ENCODE data around the gene KRI1.

KRI1 gene

DNA sequence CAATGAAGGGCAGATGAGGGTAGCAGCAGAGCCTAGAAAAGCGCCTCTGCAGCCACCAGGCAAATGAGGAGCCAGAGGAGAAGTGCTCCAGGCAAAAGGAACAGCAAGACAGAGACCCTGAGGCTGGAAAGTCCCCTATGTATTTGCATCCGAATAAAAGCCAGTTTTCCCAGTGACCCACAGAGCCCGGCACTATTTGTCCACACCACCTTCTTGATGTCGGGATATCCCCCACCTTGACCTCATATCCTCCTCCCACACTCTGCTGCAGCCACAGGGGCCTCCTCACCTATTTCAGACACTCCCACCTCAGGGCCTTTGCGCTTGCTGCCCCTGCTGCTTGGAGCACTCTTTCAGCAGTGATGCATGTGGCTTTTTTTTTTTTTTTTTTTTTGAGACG, 15.5 kb downstream of the KRI1 start:
- ATAC-seq: no peak
- TF ChIP-seq, protein P1, sequence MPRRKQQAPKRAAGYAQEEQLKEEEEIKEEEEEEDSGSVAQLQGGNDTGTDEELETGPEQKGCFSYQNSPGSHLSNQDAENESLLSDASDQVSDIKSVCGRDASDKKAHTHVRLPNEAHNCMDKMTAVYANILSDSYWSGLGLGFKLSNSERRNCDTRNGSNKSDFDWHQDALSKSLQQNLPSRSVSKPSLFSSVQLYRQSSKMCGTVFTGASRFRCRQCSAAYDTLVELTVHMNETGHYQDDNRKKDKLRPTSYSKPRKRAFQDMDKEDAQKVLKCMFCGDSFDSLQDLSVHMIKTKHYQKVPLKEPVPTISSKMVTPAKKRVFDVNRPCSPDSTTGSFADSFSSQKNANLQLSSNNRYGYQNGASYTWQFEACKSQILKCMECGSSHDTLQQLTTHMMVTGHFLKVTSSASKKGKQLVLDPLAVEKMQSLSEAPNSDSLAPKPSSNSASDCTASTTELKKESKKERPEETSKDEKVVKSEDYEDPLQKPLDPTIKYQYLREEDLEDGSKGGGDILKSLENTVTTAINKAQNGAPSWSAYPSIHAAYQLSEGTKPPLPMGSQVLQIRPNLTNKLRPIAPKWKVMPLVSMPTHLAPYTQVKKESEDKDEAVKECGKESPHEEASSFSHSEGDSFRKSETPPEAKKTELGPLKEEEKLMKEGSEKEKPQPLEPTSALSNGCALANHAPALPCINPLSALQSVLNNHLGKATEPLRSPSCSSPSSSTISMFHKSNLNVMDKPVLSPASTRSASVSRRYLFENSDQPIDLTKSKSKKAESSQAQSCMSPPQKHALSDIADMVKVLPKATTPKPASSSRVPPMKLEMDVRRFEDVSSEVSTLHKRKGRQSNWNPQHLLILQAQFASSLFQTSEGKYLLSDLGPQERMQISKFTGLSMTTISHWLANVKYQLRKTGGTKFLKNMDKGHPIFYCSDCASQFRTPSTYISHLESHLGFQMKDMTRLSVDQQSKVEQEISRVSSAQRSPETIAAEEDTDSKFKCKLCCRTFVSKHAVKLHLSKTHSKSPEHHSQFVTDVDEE (CRISPR knock-in tag; IDR thresholded peaks at IDR 0.05): no peak
- TF ChIP-seq ZFP3 (CRISPR knock-in tag; IDR thresholded peaks at IDR 0.05): no peak
- TF ChIP-seq GLIS3 (CRISPR knock-in tag; IDR thresholded peaks at IDR 0.05): no peak
- TF ChIP-seq, protein P2, sequence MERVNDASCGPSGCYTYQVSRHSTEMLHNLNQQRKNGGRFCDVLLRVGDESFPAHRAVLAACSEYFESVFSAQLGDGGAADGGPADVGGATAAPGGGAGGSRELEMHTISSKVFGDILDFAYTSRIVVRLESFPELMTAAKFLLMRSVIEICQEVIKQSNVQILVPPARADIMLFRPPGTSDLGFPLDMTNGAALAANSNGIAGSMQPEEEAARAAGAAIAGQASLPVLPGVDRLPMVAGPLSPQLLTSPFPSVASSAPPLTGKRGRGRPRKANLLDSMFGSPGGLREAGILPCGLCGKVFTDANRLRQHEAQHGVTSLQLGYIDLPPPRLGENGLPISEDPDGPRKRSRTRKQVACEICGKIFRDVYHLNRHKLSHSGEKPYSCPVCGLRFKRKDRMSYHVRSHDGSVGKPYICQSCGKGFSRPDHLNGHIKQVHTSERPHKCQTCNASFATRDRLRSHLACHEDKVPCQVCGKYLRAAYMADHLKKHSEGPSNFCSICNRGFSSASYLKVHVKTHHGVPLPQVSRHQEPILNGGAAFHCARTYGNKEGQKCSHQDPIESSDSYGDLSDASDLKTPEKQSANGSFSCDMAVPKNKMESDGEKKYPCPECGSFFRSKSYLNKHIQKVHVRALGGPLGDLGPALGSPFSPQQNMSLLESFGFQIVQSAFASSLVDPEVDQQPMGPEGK (CRISPR knock-in tag; IDR thresholded peaks at IDR 0.05; ENCODE audit: borderline replicate concordance): no peak
- TF ChIP-seq RARB (CRISPR knock-in tag; IDR thresholded peaks at IDR 0.05): no peak
- TF ChIP-seq ZFP30 (CRISPR knock-in tag; IDR thresholded peaks at IDR 0.05): no peak
- TF ChIP-seq ZNF70 (CRISPR knock-in tag; IDR thresholded peaks at IDR 0.05): no peak
- TF ChIP-seq TOX (CRISPR knock-in tag; IDR thresholded peaks at IDR 0.05; ENCODE audit: borderline replicate concordance): no peak

DNA sequence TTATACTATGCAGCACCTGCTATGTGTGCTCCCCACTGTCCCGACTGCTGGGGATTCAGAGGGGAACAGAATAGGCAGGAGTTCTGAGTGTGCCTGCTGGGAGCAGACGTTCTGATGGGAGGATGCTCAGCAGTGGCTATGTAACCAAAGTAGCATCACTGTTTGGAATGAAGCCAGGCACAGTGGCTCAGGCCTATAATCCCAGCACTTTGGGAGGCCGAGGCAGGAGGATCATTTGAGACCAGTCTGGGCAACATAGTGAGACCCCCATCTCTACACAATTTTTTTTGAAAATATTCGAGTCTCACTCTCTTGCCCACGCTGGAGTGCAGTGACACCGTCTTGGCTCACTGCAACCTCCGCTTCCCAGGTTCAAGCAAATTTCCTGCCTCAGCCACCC, 16.1 kb downstream of the KRI1 start:
- TF ChIP-seq, protein P2 (CRISPR knock-in tag; IDR thresholded peaks at IDR 0.05; ENCODE audit: borderline replicate concordance): no peak
- no peak for TF ChIP-seq TCF4 (CRISPR knock-in tag; IDR thresholded peaks at IDR 0.05; ENCODE audit: borderline replicate concordance)
- no peak for TF ChIP-seq ZC3H10 (CRISPR knock-in tag; IDR thresholded peaks at IDR 0.05)
- TF ChIP-seq, protein P3, sequence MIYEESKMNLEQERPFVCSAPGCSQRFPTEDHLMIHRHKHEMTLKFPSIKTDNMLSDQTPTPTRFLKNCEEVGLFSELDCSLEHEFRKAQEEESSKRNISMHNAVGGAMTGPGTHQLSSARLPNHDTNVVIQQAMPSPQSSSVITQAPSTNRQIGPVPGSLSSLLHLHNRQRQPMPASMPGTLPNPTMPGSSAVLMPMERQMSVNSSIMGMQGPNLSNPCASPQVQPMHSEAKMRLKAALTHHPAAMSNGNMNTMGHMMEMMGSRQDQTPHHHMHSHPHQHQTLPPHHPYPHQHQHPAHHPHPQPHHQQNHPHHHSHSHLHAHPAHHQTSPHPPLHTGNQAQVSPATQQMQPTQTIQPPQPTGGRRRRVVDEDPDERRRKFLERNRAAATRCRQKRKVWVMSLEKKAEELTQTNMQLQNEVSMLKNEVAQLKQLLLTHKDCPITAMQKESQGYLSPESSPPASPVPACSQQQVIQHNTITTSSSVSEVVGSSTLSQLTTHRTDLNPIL (CRISPR knock-in tag; IDR thresholded peaks at IDR 0.05; ENCODE audit: low read depth): no peak
- TF ChIP-seq SNAI2 (CRISPR knock-in tag; IDR thresholded peaks at IDR 0.05): no peak
- no peak for TF ChIP-seq ARNTL (CRISPR knock-in tag; IDR thresholded peaks at IDR 0.05; ENCODE audit: borderline replicate concordance, low read depth)
- no peak for TF ChIP-seq ZFP30 (CRISPR knock-in tag; IDR thresholded peaks at IDR 0.05)
- ATAC-seq: no peak

DNA sequence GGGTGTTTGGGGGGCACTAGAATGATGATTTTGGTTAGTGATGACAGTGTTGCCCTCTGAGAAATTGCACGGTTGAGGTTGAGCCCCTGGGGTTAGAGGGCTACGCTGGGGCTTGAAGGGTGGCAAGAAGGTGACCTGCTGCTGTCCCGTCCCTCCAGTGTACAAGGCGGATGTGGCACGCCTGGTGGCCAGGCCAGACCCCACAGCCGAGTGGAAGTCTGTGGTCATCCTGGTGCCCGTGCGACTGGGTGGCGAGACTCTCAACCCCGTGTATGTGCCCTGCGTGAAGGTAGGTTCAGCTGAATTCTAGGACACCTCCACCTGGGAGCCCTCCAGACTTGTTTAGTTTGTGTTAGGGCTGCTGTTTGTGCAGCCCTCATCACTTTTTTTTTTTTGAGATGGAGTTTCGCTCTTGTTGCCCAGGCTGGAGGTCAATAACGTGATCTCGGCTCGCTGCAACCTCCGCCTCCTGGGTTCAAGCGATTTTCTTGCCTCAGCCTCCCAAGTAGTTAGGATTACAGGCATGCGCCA, 17.0 kb downstream of the KRI1 start:
- no peak for ATAC-seq
- no peak for TF ChIP-seq GLIS3 (CRISPR knock-in tag; IDR thresholded peaks at IDR 0.05)
- TF ChIP-seq ZNF8 (CRISPR knock-in tag; IDR thresholded peaks at IDR 0.05): no peak
- TF ChIP-seq, protein P1 (CRISPR knock-in tag; IDR thresholded peaks at IDR 0.05): no peak
- no peak for TF ChIP-seq TOX (CRISPR knock-in tag; IDR thresholded peaks at IDR 0.05; ENCODE audit: borderline replicate concordance)
- TF ChIP-seq, protein P4, sequence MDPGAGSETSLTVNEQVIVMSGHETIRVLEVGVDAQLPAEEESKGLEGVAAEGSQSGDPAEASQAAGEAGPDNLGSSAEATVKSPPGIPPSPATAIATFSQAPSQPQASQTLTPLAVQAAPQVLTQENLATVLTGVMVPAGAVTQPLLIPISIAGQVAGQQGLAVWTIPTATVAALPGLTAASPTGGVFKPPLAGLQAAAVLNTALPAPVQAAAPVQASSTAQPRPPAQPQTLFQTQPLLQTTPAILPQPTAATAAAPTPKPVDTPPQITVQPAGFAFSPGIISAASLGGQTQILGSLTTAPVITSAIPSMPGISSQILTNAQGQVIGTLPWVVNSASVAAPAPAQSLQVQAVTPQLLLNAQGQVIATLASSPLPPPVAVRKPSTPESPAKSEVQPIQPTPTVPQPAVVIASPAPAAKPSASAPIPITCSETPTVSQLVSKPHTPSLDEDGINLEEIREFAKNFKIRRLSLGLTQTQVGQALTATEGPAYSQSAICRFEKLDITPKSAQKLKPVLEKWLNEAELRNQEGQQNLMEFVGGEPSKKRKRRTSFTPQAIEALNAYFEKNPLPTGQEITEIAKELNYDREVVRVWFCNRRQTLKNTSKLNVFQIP (CRISPR knock-in tag; IDR thresholded peaks at IDR 0.05; ENCODE audit: borderline replicate concordance, low read depth): no peak
- TF ChIP-seq ZFP30 (CRISPR knock-in tag; IDR thresholded peaks at IDR 0.05): no peak
- no peak for TF ChIP-seq ZC3H10 (CRISPR knock-in tag; IDR thresholded peaks at IDR 0.05)
- no peak for TF ChIP-seq PPARA (CRISPR knock-in tag; IDR thresholded peaks at IDR 0.05; ENCODE audit: borderline replicate concordance)
- TF ChIP-seq SNAI2 (CRISPR knock-in tag; IDR thresholded peaks at IDR 0.05): no peak
